ENCODE measurements around the gene FTO.

DNA sequence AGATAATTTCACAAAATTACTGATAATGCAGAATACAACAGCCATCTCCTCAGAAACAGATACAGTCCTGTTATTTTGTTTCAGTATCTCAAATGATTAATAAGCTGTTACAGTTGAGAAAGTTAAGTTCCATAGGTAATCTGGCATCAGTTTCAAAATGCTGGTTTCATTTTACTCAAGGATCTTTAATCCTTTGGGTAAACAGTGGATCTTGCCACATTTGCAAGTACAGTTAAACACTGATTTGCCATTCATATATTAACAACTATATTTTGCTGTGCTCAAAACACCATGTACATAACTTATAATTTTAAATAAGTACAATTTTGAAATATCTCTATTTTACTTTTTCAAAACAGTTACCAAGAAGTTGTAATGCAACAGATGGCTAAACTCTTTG lies 31.5 kb upstream of the FTO start:
- TF ChIP-seq, protein P1, sequence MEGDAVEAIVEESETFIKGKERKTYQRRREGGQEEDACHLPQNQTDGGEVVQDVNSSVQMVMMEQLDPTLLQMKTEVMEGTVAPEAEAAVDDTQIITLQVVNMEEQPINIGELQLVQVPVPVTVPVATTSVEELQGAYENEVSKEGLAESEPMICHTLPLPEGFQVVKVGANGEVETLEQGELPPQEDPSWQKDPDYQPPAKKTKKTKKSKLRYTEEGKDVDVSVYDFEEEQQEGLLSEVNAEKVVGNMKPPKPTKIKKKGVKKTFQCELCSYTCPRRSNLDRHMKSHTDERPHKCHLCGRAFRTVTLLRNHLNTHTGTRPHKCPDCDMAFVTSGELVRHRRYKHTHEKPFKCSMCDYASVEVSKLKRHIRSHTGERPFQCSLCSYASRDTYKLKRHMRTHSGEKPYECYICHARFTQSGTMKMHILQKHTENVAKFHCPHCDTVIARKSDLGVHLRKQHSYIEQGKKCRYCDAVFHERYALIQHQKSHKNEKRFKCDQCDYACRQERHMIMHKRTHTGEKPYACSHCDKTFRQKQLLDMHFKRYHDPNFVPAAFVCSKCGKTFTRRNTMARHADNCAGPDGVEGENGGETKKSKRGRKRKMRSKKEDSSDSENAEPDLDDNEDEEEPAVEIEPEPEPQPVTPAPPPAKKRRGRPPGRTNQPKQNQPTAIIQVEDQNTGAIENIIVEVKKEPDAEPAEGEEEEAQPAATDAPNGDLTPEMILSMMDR (IDR thresholded peaks at IDR 0.05; ENCODE audit: poor library complexity): no peak
- no peak for TF ChIP-seq EZH2 (IDR thresholded peaks at IDR 0.05; ENCODE audit: borderline replicate concordance)
- no peak for TF ChIP-seq EZH2phosphoT487 (IDR thresholded peaks at IDR 0.05; ENCODE audit: low read depth, severe bottlenecking, unreplicated experiment)

Measured in hepatocyte (in vitro differentiated cells).